Keratinocyte (primary cell): ENCODE measurements around the gene ERCC8.

Experiments
- CTCF ChIP-seq, 3 experiments: IDR thresholded peaks in 1 of 3; conservative IDR thresholded peaks in 1 of 3; optimal IDR thresholded peaks in 1 of 3; 2 replicates in 2 of 3; 3 replicates in 1 of 3; pipeline versions ENCODE3 to v1.5.1; 2011; ENCODE audit warnings: low read length in 3 of 3, mild to moderate bottlenecking in 3 of 3, moderate library complexity in 2 of 3, control low read depth in 1 of 3, inconsistent platforms in 1 of 3; ENCODE audit not compliant: insufficient read depth in 2 of 3; ENCODE audit errors: extremely low read depth in 1 of 3
- EZH2 ChIP-seq: IDR thresholded peaks from one replicate; pipeline ENCODE4 v1.6.1; 2012; ENCODE audit warnings: inconsistent platforms, mild to moderate bottlenecking, low read length, moderate library complexity

DNA sequence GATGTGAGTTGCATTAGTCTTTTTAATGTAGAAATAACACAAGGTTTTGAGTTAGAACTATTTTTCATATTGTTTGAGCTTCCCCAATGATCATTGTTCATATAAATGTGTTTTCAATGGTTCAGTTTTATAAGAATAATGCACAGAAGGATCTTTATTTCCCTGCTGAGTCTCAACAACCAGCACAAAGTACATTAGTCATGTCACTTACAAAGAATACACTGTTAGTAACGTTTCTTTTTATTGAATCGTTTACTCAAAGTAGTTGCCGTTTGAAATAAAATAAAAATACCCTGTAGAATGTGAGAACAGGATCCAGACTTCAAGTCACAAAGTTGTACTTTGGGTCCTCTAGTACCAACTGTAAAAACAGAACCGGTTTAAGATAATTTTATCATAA, 41.5 kb downstream of the ERCC8 start:
- TF ChIP-seq CTCF (optimal IDR thresholded peaks at IDR 0.05 in 1 of 3, IDR thresholded peaks at IDR 0.05 in 1 of 3, conservative IDR thresholded peaks at IDR 0.05 in 1 of 3; ENCODE audit: extremely low read depth in 1 of 3, insufficient read depth in 2 of 3, low read length in 3 of 3): no peak
- no peak for TF ChIP-seq EZH2
